ENCODE measurements around the gene KANSL1L.

Gene KANSL1L, protein sequence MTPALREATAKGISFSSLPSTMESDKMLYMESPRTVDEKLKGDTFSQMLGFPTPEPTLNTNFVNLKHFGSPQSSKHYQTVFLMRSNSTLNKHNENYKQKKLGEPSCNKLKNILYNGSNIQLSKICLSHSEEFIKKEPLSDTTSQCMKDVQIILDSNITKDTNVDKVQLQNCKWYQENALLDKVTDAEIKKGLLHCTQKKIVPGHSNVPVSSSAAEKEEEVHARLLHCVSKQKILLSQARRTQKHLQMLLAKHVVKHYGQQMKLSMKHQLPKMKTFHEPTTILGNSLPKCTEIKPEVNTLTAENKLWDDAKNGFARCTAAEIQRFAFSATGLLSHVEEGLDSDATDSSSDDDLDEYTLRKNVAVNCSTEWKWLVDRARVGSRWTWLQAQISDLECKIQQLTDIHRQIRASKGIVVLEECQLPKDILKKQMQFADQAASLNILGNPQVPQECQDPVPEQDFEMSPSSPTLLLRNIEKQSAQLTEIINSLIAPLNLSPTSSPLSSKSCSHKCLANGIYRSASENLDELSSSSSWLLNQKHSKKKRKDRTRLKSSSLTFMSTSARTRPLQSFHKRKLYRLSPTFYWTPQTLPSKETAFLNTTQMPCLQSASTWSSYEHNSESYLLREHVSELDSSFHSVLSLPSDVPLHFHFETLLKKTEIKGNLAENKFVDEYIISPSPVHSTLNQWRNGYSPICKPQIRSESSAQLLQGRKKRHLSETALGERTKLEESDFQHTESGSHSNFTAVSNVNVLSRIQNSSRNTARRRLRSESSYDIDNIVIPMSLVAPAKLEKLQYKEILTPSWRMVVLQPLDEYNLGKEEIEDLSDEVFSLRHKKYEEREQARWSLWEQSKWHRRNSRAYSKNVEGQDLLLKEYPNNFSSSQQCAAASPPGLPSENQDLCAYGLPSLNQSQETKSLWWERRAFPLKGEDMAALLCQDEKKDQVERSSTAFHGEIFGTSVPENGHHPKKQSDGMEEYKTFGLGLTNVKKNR

DNA sequence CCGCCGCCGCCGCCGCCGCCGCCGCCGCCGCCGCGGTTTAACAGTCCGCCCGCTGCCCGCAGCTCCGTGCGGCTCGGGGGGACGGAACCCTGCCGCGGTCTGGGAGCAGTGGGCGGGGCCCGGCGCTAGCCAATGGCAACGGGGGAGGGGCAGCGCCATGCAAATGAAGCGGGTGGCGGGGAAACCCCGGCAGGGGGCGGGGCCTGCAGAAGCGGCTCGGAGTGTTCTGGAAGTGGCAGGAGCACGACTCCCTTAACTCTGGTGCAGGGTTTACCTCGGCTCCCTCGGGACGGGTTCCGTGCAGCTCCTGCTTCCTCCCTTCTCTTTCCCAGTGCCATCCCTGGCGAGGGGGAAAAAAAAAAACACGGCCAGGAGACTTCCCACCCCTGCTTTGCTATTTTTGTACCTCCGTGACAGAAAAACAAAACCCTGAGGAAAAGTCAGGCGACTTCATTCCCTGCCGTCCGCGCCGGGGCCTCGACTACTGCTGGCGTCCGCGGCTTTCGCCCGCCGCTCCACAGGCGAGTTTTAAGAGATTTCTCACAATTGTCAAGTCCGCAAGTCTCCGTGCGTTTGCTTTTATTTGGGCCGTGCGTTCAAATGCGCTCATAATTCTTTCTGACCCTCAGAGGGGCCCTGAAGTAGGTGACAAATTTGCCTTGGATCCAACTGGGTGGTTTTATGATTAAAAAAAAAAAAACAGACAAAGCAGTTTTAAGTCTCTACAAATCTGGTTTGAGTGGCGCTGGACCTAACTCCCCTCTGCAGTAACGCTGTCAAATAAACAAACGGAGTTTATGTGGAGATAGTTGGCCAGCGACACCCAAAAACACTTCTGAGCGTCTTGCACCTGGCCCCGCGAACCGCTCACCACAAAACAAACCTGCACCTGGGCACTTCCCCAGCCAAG is at the start of gene KANSL1L:
TSS of gene KANSL1L (minus strand) at position 101 of the 910 bp plus-strand sequence. CDS start 16,827 bp downstream, outside the sequence.
- Mint-ChIP-seq H3K27ac (peak within 1 kb of the TSS; percentile 99), H3K4me1 (peaks cover 40% of the 10 kb centered on the region), H3K9me3 (no peaks in the 10 kb centered on the region), H3K36me3 (no peaks in the 10 kb centered on the region), H3K27me3 (no peaks in the 10 kb centered on the region), H3K4me3 (peak within 1 kb of the TSS; percentile 99)

DNA sequence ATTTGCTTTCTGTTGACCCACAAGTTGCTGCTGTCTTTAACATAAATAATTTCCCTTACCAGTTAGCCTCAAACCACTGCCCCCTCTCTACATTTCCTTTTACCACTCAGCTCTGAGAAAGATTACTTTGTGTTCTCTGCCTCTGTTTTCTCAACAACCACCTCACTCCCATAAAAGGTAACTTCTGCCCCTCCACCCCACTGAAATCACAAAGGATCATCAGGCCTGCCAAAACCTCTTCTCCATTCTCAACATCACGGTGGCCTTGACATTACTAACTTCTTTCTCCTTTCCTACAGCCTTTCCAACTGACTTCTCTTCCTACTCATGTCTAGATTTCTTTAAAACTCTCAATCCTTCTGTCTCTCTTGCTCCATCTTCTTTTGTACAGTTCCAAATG is 43.9 kb upstream of the KANSL1L start:
- H3K36me3 Mint-ChIP-seq, result no peaks in the 10 kb centered on the region
- H3K9me3 Mint-ChIP-seq, result no peaks in the 10 kb centered on the region
- H3K27me3 Mint-ChIP-seq, result peaks cover 2% of the 10 kb centered on the region
- no peaks in the 10 kb centered on the region for H3K4me1 Mint-ChIP-seq
- no peak overlapping the region for H3K4me3 Mint-ChIP-seq
- H3K27ac Mint-ChIP-seq, result no peak overlapping the region

DNA sequence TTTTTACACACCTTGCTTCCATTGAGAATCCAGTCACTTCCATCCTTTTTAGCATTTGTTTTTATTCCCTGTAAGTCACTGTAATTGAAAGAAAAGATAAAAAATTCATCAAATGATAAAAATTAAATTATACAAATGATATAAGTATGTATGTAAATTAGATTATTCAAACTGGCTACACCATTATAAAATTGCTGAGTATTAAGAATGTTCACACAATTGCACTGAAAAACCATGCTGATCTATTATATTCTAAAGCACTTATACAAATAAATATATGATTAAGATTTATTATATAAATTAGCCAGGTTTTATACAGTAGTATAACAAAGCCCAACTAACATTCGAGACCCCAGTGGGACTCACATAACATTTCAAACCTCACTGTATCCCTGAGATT is 39.0 kb upstream of the KANSL1L start:
- Mint-ChIP-seq H3K36me3 (no peaks in the 10 kb centered on the region), H3K4me1 (no peaks in the 10 kb centered on the region), H3K9me3 (no peaks in the 10 kb centered on the region), H3K27ac (no peak overlapping the region), H3K4me3 (no peak overlapping the region), H3K27me3 (peaks cover 4% of the 10 kb centered on the region)

DNA sequence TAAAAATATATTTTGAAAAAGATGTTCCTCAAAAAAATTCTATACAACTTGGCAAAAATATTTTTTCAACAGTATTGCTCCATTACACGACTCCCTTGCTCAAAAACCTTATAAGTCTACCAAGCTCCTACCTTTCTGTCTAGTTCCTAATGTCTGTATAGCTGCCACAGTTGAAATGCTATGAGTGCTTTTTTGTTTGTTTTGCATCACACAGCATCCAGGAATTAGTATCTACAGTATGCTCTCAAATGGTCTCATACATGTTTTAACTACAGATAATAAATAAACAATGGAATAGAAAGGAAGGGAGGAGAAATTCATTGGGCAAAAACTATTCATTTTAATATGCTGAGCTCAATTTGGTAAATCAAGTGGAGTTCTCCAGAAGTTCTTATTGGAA is 36.7 kb upstream of the KANSL1L start:
- H3K4me3 Mint-ChIP-seq, result no peak overlapping the region
- no peaks in the 10 kb centered on the region for H3K4me1 Mint-ChIP-seq
- H3K36me3 Mint-ChIP-seq, result no peaks in the 10 kb centered on the region
- H3K27me3 Mint-ChIP-seq, result peaks cover 10% of the 10 kb centered on the region
- no peaks in the 10 kb centered on the region for H3K9me3 Mint-ChIP-seq
- no peak overlapping the region for H3K27ac Mint-ChIP-seq

DNA sequence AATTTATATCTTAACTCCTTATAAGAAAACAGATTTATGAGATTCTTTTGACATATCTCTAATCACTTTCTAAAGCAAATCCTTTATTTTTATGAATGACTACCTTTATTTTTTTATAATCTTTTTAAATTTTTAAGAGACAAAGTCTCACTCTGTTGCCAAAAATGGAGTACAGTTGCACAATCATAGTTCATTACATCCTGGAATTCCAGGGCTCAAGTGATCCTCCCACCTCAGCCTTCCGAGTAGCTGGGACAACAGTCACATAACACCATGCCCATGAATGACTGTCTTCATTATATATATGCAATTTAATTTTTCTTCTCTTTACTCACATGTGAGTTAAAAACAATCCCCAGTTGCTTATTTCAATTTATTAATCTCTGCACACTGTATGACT is 32.3 kb upstream of the KANSL1L start:
- H3K9me3 Mint-ChIP-seq, result no peaks in the 10 kb centered on the region
- H3K36me3 Mint-ChIP-seq, result no peaks in the 10 kb centered on the region
- peaks cover 14% of the 10 kb centered on the region for H3K27me3 Mint-ChIP-seq
- H3K4me3 Mint-ChIP-seq, result no peak overlapping the region
- H3K4me1 Mint-ChIP-seq, result no peaks in the 10 kb centered on the region
- no peak overlapping the region for H3K27ac Mint-ChIP-seq

DNA sequence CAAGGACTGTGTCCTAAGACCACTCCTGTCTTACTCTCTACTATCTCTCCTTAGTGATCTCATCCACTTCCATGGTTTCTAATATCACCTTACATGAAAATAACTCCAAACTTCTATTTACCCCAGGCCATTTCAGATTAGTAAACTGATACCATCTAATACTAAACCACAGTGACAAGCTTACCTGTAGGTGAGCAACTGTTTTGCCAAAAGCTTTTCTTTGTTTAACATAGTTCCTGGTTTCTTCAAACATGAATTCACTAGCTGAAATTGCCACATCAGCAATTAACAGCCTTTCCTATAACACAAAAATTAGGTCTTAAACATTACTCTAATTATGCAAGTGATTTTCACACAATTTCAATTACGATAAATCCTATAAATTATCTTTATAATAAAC is 31.9 kb upstream of the KANSL1L start:
- no peaks in the 10 kb centered on the region for H3K4me1 Mint-ChIP-seq
- H3K9me3 Mint-ChIP-seq, result no peaks in the 10 kb centered on the region
- H3K4me3 Mint-ChIP-seq, result no peak overlapping the region
- no peak overlapping the region for H3K27ac Mint-ChIP-seq
- no peaks in the 10 kb centered on the region for H3K36me3 Mint-ChIP-seq
- H3K27me3 Mint-ChIP-seq, result peaks cover 14% of the 10 kb centered on the region

DNA sequence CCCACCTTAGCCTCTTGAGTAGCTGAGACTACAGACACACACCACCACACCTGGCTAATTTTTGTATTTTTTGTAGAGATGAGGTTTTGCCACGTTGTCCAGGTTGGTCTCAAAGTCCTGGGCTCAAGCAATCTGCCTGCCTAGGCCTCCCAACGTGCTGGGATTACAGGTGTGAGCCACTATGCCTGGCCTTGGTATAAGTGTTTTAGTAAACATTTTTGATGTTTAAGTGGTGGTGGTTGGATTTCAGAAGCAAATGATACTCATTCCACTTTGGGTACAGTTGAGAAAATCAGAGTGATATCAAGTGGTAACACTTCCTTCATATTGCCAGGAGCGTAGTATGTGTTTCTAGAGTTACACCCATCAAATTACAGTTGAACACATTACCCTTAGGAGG is 28.6 kb upstream of the KANSL1L start:
- H3K4me3 Mint-ChIP-seq, result no peak overlapping the region
- peaks cover 11% of the 10 kb centered on the region for H3K27me3 Mint-ChIP-seq
- H3K4me1 Mint-ChIP-seq, result no peaks in the 10 kb centered on the region

DNA sequence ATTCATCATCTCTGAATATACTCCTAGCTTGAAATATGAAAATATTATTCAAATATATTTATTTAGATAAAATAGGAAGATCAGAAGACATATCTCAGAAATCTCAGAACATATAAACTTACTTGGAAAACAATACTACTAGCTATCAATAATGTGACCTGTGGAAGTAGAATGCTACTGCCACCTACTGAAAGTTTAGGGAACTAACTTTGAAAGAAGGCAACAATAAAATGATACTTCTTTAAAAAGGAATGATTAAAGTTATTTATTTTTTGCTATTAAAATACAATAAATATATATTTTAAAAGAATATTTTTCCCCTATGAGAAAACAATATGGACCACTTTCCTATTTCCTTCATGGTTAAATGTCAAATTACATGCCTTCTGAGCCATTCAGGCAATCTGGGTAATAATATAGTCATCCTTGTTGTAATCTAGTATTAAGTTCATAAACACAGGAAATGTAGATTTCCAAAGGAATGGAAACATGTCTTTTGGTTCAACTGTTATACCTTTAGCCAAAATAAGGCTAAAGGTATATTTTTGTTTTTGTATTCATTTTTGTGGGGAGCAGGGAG is 28.1 kb upstream of the KANSL1L start:
- H3K4me1 Mint-ChIP-seq, result no peaks in the 10 kb centered on the region
- peaks cover 9% of the 10 kb centered on the region for H3K27me3 Mint-ChIP-seq
- H3K27ac Mint-ChIP-seq, result no peak overlapping the region
- H3K4me3 Mint-ChIP-seq, result no peak overlapping the region
- H3K9me3 Mint-ChIP-seq, result no peaks in the 10 kb centered on the region
- no peaks in the 10 kb centered on the region for H3K36me3 Mint-ChIP-seq

More for the DNA sequence above, 28.6 kb upstream of the KANSL1L start:
- no peaks in the 10 kb centered on the region for H3K9me3 Mint-ChIP-seq
- no peak overlapping the region for H3K27ac Mint-ChIP-seq
- H3K36me3 Mint-ChIP-seq, result no peaks in the 10 kb centered on the region

DNA sequence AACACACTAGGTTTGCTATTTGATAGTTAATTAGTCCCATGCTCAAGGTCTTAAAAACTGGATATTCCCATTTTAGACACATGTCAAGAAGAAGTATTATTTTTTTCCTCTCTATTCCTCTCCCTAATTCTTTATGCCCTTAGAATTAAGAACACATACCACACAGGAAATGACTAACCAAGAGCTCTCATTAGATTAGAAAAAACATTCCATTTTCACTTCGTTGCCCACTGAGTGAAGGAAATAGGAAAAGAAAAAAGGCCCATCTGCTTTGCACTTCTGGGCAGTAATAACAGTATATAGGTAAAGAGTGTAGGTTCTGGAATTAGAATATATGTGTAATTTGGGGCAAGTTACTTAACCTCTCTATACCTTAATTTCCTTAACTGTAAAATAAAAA is 27.1 kb upstream of the KANSL1L start:
- H3K9me3 Mint-ChIP-seq, result no peaks in the 10 kb centered on the region
- no peak overlapping the region for H3K4me3 Mint-ChIP-seq
- peaks cover 7% of the 10 kb centered on the region for H3K27me3 Mint-ChIP-seq
- H3K27ac Mint-ChIP-seq, result no peak overlapping the region
- no peaks in the 10 kb centered on the region for H3K4me1 Mint-ChIP-seq
- no peaks in the 10 kb centered on the region for H3K36me3 Mint-ChIP-seq

DNA sequence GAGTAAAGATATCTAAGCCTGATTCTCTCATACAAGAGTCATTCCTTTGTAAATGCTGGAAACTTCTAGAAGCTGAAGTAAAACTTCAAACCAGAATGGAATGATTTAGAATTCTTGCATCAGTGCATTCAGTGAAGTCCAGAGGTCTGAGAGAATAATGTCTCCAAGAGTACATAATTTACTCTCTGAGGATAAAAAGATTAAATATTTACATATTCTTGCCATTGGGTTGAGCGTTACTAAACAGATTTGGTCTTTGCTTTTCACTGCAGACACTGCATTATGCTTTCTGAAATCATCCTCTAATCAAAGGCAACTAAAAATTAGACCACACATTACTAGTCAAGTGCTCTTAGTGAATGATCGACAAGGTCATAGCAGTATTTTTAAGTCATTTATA is 26.5 kb upstream of the KANSL1L start:
- H3K27me3 Mint-ChIP-seq, result peaks cover 3% of the 10 kb centered on the region
- no peak overlapping the region for H3K27ac Mint-ChIP-seq
- no peak overlapping the region for H3K4me3 Mint-ChIP-seq
- H3K36me3 Mint-ChIP-seq, result no peaks in the 10 kb centered on the region
- no peaks in the 10 kb centered on the region for H3K9me3 Mint-ChIP-seq
- H3K4me1 Mint-ChIP-seq, result no peaks in the 10 kb centered on the region

DNA sequence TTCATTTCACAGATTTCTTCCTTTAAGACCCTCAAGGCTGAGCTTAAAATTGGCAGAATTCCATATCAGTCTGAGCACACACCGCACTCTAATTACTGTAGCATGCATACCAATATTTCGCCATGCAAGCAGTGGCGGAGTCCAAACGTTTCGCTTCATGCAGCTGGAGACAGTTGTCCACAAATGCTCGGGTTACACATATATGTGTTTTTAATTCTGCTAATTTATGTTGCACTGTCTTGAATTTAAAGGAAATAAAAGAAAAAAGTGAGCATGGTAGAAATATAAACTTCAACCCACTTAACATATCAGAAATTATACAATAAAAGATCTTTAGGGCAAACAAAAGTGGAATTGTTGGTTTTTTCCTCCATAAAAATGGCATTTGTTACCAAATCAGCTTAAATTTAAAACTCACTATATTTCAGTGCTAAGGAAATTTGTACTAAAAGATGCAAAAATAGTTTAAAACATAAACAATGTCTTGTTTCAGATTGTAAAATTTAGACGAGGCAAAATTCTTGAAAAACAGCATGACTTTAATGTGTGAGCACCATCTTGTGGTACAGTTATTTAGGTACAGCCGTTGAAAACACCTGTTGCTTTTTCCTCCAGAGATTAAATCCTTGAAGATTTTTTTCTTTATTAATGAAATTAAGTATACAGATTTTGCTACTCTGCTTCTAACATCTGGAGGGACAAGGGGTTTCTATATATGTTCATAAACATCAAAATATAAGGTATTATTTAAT is 24.1 kb upstream of the KANSL1L start:
- Mint-ChIP-seq H3K27ac (no peak overlapping the region), H3K27me3 (peaks cover 1% of the 10 kb centered on the region), H3K4me1 (no peaks in the 10 kb centered on the region), H3K4me3 (no peak overlapping the region), H3K9me3 (no peaks in the 10 kb centered on the region), H3K36me3 (no peaks in the 10 kb centered on the region)

DNA sequence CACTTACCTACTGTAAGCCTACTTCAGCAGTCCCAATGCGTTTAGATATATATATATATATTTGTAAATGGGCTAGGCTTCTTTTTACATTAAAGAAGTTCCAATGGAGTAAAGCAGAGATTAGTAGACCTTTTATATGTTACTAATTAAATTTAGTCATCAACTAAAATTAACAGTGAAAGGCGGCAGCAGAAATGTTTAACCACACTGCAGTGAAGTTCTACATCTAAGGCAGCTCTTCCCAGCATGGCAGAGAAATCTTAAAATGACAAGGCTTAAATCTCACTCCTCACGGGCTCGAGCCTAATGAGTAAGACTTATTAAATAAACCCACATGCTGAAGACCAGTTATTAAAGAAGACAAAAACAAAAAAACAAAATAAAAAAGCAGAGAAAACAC is 19.1 kb upstream of the KANSL1L start:
- no peak overlapping the region for H3K4me3 Mint-ChIP-seq
- H3K36me3 Mint-ChIP-seq, result no peaks in the 10 kb centered on the region
- peaks cover 3% of the 10 kb centered on the region for H3K4me1 Mint-ChIP-seq
- no peaks in the 10 kb centered on the region for H3K9me3 Mint-ChIP-seq
- H3K27me3 Mint-ChIP-seq, result no peaks in the 10 kb centered on the region
- no peak overlapping the region for H3K27ac Mint-ChIP-seq

DNA sequence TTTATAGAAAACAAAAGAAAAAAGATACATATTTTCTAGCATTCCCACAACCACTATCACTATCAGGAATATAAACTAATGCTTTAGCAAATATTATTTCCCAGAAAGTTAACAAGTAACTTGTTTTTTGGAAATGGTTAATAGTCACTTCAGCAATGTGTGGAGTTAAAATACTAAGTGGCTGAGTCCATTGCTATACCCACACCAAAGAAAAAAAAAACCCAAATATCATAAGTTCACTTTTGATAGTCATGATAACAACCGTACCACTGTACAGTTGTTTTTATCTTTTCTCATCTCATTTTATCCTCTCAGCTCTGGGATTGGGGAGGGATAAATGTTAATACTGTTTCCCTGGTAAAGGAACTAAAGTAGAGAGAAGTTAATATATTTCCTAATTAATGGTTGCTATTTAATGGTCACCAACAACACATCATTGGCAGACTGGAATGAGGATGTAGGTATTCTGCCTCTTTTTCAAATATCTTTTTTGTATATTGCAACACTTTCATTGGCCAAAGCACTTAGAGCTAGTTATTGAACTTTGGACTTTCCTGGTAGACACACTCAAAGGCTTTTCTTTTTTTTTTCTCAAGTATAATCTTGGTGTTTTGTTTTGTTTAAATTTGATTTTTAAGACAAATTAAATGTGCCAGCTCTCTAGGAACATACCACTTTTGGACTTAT is 18.4 kb upstream of the KANSL1L start:
- peaks cover 3% of the 10 kb centered on the region for H3K4me1 Mint-ChIP-seq
- H3K4me3 Mint-ChIP-seq, result no peak overlapping the region
- H3K27me3 Mint-ChIP-seq, result no peaks in the 10 kb centered on the region
- H3K36me3 Mint-ChIP-seq, result no peaks in the 10 kb centered on the region
- no peak overlapping the region for H3K27ac Mint-ChIP-seq
- H3K9me3 Mint-ChIP-seq, result no peaks in the 10 kb centered on the region

DNA sequence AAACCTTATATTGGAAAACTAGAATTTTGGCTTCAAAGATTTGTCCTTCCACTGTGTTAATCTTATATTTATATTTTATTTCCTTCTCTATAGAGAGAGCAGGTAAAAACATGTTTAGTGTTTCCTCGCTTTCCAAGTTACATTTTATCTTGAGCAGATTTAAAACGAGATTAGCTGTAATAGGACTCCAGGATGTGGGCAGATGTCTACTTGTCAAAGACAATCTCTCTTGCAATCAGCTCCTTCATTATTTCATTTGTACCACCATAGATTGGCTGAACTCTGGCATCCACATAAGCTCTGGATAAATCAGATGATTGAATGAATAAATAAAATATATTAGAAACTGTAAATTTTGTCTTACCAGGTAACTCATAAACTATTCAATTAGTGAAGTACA is 17.5 kb upstream of the KANSL1L start:
- no peak overlapping the region for H3K27ac Mint-ChIP-seq
- no peak overlapping the region for H3K4me3 Mint-ChIP-seq
- peaks cover 3% of the 10 kb centered on the region for H3K4me1 Mint-ChIP-seq
- H3K9me3 Mint-ChIP-seq, result peaks cover 7% of the 10 kb centered on the region
- H3K36me3 Mint-ChIP-seq, result peaks cover 5% of the 10 kb centered on the region
- H3K27me3 Mint-ChIP-seq, result no peaks in the 10 kb centered on the region

Measured in activated naive CD4-positive, alpha-beta T cell treated with anti-CD3 and anti-CD28 coated beads, Interleukin-2, amount 50 U/mL, for 24 hours (primary cell).